G401 (cell line): ENCODE data around the gene MYOC. TPM values are rescaled to one million over a fixed set of nuclear protein-coding genes. Genes with fewer than 3 reads are reported as not detected.
A peak's percentile ranks its signal among the peaks of the same experiment; 100 is the strongest.

Experiments
- DNase-seq: peaks from one replicate; pipeline ENCODE4 v3.0.0-alpha.2; 2015; ENCODE audit warnings: low spot score
- in situ Hi-C: cut with HindIII; loops from 2 replicates; pipeline ENCODE4 v1.10.0; 2016; ENCODE audit warnings: low sequenced_read_pairs, mixed read lengths
- total RNA-seq: library from RNA; depleted of rRNA; stranded (reverse); fragments of >200 nt; shearing (Covaris generic); gene quantifications from 2 replicates; pipeline ENCODE4 v1.2.3, GENCODE V29; 2014

The MYOC gene
- total RNA-seq, 1 experiment from 2014 or later = 106 TPM

GRCh38 chr1:171654942-171655745 lies 2.7 kb upstream of the MYOC start:
- no peak for DNase-seq
- in situ Hi-C loops = no loop called here

- in situ Hi-C loops = no loop called here
- peak; percentile 49 for DNase-seq
Measured at GRCh38 chr1:171654201-171654941, 1.9 kb upstream of the MYOC start.

- in situ Hi-C loops = no loop called here
Measured at GRCh38 chr1:171653796-171654195, 1.3 kb upstream of the MYOC start.

GRCh38 chr1:171646249-171646560 lies 6.3 kb downstream of the MYOC start:
- DNase-seq = no peak
- in situ Hi-C loops = no loop called here

More at GRCh38 chr1:171653796-171654195, 1.3 kb upstream of the MYOC start:
- DNase-seq = no peak

GRCh38 chr1:171645553-171646248 lies 6.8 kb downstream of the MYOC start:
- DNase-seq = peak; percentile 99
- in situ Hi-C loops = no loop called here

- in situ Hi-C loops = no loop called here
Measured at GRCh38 chr1:171644805-171645483, 7.5 kb downstream of the MYOC start.

GRCh38 chr1:171643156-171643555 lies 9.3 kb downstream of the MYOC start:
- in situ Hi-C loops = no loop called here
- DNase-seq = peak; percentile 93

More at GRCh38 chr1:171644805-171645483, 7.5 kb downstream of the MYOC start:
- peak; percentile 92 for DNase-seq

- no peak for DNase-seq
Measured at GRCh38 chr1:171642197-171642596, 10.3 kb downstream of the MYOC start.

GRCh38 chr1:171641076-171641864 lies 11.2 kb downstream of the MYOC start:
- in situ Hi-C loops = no loop called here
- no peak for DNase-seq

More at GRCh38 chr1:171642197-171642596, 10.3 kb downstream of the MYOC start:
- in situ Hi-C loops = no loop called here

GRCh38 chr1:171640225-171640624 lies 12.3 kb downstream of the MYOC start:
- in situ Hi-C loops = no loop called here

GRCh38 chr1:171637928-171638576 lies 14.4 kb downstream of the MYOC start:
- no peak for DNase-seq
- in situ Hi-C loops = no loop called here

More at GRCh38 chr1:171640225-171640624, 12.3 kb downstream of the MYOC start:
- DNase-seq = no peak

GRCh38 chr1:171636141-171636540 lies 16.3 kb downstream of the MYOC start:
- no peak for DNase-seq
- in situ Hi-C loops = no loop called here

- in situ Hi-C loops = no loop called here
- peak; percentile 78 for DNase-seq
Measured at GRCh38 chr1:171635661-171636060, 16.8 kb downstream of the MYOC start.

GRCh38 chr1:171628225-171628624 lies 24.3 kb downstream of the MYOC start:
- in situ Hi-C loops = no loop called here

GRCh38 chr1:171627020-171627419 lies 25.5 kb downstream of the MYOC start:
- no peak for DNase-seq
- in situ Hi-C loops = no loop called here

More at GRCh38 chr1:171628225-171628624, 24.3 kb downstream of the MYOC start:
- no peak for DNase-seq

- no peak for DNase-seq
- in situ Hi-C loops = no loop called here
Measured at GRCh38 chr1:171625225-171625624, 27.3 kb downstream of the MYOC start.

- no peak for DNase-seq
- in situ Hi-C loops = no loop called here
Measured at GRCh38 chr1:171623651-171624331, 28.7 kb downstream of the MYOC start.

GRCh38 chr1:171622152-171622462 lies 30.4 kb downstream of the MYOC start, which contains the start of gene MYOCOS:
Gene MYOCOS, plus strand, starts transcription at chr1:171622243. Its CDS starts 1,641 bp downstream, at chr1:171623884.
- no peak for DNase-seq
- in situ Hi-C loops = no loop called here
